ENCODE data around the gene DMRTC2.

DNA sequence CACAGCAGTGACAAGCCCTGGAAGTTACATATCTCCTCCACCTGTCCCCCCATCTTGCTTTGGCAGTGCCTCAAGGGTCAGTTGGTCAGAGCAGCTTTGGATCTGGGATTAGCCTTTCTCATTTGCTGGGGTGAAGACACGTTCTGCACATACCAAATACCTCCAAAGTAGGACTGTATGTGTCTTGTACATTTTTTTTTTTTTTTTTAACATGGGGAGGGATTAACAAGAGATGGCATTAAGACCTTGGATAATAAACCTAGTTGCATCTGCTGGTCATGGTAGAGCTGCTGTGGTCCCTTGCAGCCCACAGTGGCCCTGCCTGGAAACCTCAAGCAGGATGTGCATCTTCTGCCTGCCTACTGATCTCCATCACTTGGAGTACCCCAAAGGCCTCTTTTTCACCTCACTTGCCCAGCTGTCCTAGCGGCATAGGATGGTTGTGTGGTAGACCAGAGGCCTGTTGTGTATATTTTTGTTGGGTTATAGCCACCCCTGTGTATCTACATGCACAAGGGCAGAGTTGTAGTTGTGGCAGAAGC lies 17.7 kb downstream of the DMRTC2 start:
- TF ChIP-seq CTCF (IDR thresholded peaks at IDR 0.05; ENCODE audit: borderline replicate concordance, extremely low read depth, low read length, poor library complexity, severe bottlenecking) (no peak), EZH2 (IDR thresholded peaks at IDR 0.05; ENCODE audit: borderline replicate concordance, low read depth, low read length, severe bottlenecking) (no peak)
